HEK293 (cell line): ENCODE measurements around the gene RBBP5.

Experiments used
- SP2 ChIP-seq: fragments of 450-650 bp; formaldehyde crosslinking; IDR thresholded peaks from 2 replicates; pipeline ENCODE4 v1.5.1; 2016; ENCODE audit warnings: missing biosample characterization, missing genetic modification characterization
- YY1 ChIP-seq: fragments of 450-650 bp; formaldehyde crosslinking; IDR thresholded peaks from 2 replicates; pipeline ENCODE4 v1.5.1; 2018; ENCODE audit warnings: missing biosample characterization, missing genetic modification characterization
- ZBTB7A ChIP-seq: fragments of 450-650 bp; formaldehyde crosslinking; IDR thresholded peaks from 2 replicates; pipeline ENCODE4 v1.5.1; 2016; ENCODE audit warnings: low read depth, missing biosample characterization, missing genetic modification characterization
- ZNF157 ChIP-seq: fragments of 450-650 bp; formaldehyde crosslinking; IDR thresholded peaks from 2 replicates; pipeline ENCODE4 v1.5.1; 2016; ENCODE audit warnings: missing biosample characterization, missing genetic modification characterization
- ZNF529 ChIP-seq: fragments of 450-650 bp; formaldehyde crosslinking; IDR thresholded peaks from 2 replicates; pipeline ENCODE4 v1.5.1; 2017; ENCODE audit warnings: missing genetic modification characterization, missing biosample characterization; ENCODE audit not compliant: insufficient replicate concordance
- TF ChIP-seq, protein P1 (sequence below): fragments of 450-650 bp; formaldehyde crosslinking; IDR thresholded peaks from 2 replicates; pipeline ENCODE4 v1.5.1; 2016; ENCODE audit warnings: missing biosample characterization, missing genetic modification characterization
- TF ChIP-seq, protein P2 (sequence below): fragments of 450-650 bp; formaldehyde crosslinking; IDR thresholded peaks from 2 replicates; pipeline ENCODE4 v1.5.1; 2016; ENCODE audit warnings: missing biosample characterization, missing genetic modification characterization

DNA sequence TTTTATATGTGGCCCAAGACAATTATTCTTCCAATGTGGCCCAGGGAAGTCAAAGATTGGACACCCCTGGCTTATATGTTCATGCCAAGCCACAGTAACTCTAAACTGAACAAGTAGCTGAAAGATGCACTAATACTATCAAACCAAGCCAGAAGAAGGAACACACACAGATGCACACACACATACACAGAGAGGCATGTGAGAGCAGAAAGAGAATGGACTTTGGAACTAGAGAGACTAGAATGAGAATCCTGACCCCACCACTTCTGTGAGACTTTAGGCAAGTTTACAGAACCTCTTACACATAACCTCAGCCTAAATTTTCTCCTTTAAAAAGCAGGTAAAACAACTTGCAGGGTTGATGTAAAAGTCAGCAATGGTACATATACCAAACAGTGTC lies 26.4 kb downstream of the RBBP5 start:
- no peak for TF ChIP-seq ZBTB7A (tag by site-specific recombination)
- no peak for TF ChIP-seq ZNF157 (tag by site-specific recombination)
- TF ChIP-seq SP2, result no peak
- no peak for TF ChIP-seq ZNF529 (tag by site-specific recombination)
- TF ChIP-seq, protein P1, sequence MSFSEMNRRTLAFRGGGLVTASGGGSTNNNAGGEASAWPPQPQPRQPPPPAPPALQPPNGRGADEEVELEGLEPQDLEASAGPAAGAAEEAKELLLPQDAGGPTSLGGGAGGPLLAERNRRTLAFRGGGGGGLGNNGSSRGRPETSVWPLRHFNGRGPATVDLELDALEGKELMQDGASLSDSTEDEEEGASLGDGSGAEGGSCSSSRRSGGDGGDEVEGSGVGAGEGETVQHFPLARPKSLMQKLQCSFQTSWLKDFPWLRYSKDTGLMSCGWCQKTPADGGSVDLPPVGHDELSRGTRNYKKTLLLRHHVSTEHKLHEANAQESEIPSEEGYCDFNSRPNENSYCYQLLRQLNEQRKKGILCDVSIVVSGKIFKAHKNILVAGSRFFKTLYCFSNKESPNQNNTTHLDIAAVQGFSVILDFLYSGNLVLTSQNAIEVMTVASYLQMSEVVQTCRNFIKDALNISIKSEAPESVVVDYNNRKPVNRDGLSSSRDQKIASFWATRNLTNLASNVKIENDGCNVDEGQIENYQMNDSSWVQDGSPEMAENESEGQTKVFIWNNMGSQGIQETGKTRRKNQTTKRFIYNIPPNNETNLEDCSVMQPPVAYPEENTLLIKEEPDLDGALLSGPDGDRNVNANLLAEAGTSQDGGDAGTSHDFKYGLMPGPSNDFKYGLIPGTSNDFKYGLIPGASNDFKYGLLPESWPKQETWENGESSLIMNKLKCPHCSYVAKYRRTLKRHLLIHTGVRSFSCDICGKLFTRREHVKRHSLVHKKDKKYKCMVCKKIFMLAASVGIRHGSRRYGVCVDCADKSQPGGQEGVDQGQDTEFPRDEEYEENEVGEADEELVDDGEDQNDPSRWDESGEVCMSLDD, result no peak
- no peak for TF ChIP-seq YY1 (tag by site-specific recombination)
- TF ChIP-seq, protein P2, sequence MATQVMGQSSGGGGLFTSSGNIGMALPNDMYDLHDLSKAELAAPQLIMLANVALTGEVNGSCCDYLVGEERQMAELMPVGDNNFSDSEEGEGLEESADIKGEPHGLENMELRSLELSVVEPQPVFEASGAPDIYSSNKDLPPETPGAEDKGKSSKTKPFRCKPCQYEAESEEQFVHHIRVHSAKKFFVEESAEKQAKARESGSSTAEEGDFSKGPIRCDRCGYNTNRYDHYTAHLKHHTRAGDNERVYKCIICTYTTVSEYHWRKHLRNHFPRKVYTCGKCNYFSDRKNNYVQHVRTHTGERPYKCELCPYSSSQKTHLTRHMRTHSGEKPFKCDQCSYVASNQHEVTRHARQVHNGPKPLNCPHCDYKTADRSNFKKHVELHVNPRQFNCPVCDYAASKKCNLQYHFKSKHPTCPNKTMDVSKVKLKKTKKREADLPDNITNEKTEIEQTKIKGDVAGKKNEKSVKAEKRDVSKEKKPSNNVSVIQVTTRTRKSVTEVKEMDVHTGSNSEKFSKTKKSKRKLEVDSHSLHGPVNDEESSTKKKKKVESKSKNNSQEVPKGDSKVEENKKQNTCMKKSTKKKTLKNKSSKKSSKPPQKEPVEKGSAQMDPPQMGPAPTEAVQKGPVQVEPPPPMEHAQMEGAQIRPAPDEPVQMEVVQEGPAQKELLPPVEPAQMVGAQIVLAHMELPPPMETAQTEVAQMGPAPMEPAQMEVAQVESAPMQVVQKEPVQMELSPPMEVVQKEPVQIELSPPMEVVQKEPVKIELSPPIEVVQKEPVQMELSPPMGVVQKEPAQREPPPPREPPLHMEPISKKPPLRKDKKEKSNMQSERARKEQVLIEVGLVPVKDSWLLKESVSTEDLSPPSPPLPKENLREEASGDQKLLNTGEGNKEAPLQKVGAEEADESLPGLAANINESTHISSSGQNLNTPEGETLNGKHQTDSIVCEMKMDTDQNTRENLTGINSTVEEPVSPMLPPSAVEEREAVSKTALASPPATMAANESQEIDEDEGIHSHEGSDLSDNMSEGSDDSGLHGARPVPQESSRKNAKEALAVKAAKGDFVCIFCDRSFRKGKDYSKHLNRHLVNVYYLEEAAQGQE (tag by site-specific recombination), result no peak
